MM.1S (cell line): ENCODE data around the gene PIGH.

ENCODE experiments used
- EZH2 ChIP-seq: fragments of 300-600 bp; sonication (generic); optimal IDR thresholded peaks from 2 replicates; pipeline ENCODE3; 2017; ENCODE audit warnings: low read depth, mild to moderate bottlenecking, antibody characterized with exemption, low read length, mixed read lengths
- TF ChIP-seq, protein P1 (sequence below): fragments of 300-600 bp; sonication (generic); IDR thresholded peaks from 2 replicates; pipeline ENCODE4 v1.5.1; 2016; ENCODE audit warnings: antibody characterized with exemption, low read length, mixed read lengths

- TF ChIP-seq, protein P1, sequence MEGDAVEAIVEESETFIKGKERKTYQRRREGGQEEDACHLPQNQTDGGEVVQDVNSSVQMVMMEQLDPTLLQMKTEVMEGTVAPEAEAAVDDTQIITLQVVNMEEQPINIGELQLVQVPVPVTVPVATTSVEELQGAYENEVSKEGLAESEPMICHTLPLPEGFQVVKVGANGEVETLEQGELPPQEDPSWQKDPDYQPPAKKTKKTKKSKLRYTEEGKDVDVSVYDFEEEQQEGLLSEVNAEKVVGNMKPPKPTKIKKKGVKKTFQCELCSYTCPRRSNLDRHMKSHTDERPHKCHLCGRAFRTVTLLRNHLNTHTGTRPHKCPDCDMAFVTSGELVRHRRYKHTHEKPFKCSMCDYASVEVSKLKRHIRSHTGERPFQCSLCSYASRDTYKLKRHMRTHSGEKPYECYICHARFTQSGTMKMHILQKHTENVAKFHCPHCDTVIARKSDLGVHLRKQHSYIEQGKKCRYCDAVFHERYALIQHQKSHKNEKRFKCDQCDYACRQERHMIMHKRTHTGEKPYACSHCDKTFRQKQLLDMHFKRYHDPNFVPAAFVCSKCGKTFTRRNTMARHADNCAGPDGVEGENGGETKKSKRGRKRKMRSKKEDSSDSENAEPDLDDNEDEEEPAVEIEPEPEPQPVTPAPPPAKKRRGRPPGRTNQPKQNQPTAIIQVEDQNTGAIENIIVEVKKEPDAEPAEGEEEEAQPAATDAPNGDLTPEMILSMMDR, result no peak
- no peak for TF ChIP-seq EZH2
Observed at GRCh38 chr14:67551123-67551522, 48.9 kb downstream of the PIGH start.
